Kidney epithelial cell (primary cell): Measurements from ENCODE around the gene TBP. TPM values are rescaled to one million over a fixed set of nuclear protein-coding genes. Genes with fewer than 3 reads are reported as not detected.

Experiments used
- DNase-seq: peaks from one replicate; pipeline ENCODE4 v3.0.0-alpha.2; 2010; ENCODE audit warnings: low read depth
- H3K27me3 ChIP-seq: 2 replicates; pipeline ENCODE4 v1.6.0; 2011; ENCODE audit warnings: low read length; ENCODE audit not compliant: control insufficient read depth, insufficient read depth
- H3K36me3 ChIP-seq: 2 replicates; pipeline ENCODE4 v1.5.1; 2011; ENCODE audit warnings: low read length; ENCODE audit not compliant: control insufficient read depth, insufficient read depth
- H3K4me3 ChIP-seq: 2 replicates; pipeline ENCODE4 v1.5.1; 2011; ENCODE audit warnings: low read depth, mild to moderate bottlenecking, control low read depth, low read length
- CTCF ChIP-seq: IDR thresholded peaks from 2 replicates; pipeline ENCODE4 v1.5.1; 2011; ENCODE audit warnings: mild to moderate bottlenecking, moderate library complexity, low read length, control low read depth, inconsistent platforms; ENCODE audit not compliant: insufficient read depth, poor library complexity, severe bottlenecking
- total RNA-seq: library from RNA; depleted of rRNA; stranded (reverse); fragments of >200 nt; gene quantifications from 2 replicates; pipeline ENCODE4 v1.2.3, GENCODE V29; 2015

Gene TBP
- total RNA-seq, 1 donor from 2014 or later, result 21.7 TPM

- Histone ChIP-seq H3K27me3 (no peaks in the 10 kb centered on the region), H3K4me3 (no peak overlapping the region), H3K36me3 (no peaks in the 10 kb centered on the region)
- no peak for TF ChIP-seq CTCF
- no peak for DNase-seq
Measured at GRCh38 chr6:170509723-170510018, 44.5 kb upstream of the TBP start.

- no peak for DNase-seq
- Histone ChIP-seq H3K4me3 (no peak overlapping the region), H3K36me3 (no peaks in the 10 kb centered on the region), H3K27me3 (no peaks in the 10 kb centered on the region)
- TF ChIP-seq CTCF, result no peak
Measured at GRCh38 chr6:170510631-170511030, 43.5 kb upstream of the TBP start.

GRCh38 chr6:170512249-170512648 is 41.9 kb upstream of the TBP start:
- H3K27me3 ChIP-seq, result no peaks in the 10 kb centered on the region
- no peak for TF ChIP-seq CTCF
- DNase-seq, result no peak
- no peaks in the 10 kb centered on the region for H3K36me3 ChIP-seq
- H3K4me3 ChIP-seq, result no peak overlapping the region

GRCh38 chr6:170514908-170515307 is 39.3 kb upstream of the TBP start:
- DNase-seq, result no peak
- H3K27me3 ChIP-seq, result no peaks in the 10 kb centered on the region
- H3K4me3 ChIP-seq, result no peak overlapping the region
- no peaks in the 10 kb centered on the region for H3K36me3 ChIP-seq
- TF ChIP-seq CTCF, result no peak

- no peaks in the 10 kb centered on the region for H3K27me3 ChIP-seq
- H3K4me3 ChIP-seq, result no peak overlapping the region
- DNase-seq, result peak; percentile 35
- H3K36me3 ChIP-seq, result no peaks in the 10 kb centered on the region
- TF ChIP-seq CTCF, result peak; percentile 85
Measured at GRCh38 chr6:170516783-170517616, 37.2 kb upstream of the TBP start.

- H3K4me3 ChIP-seq, result no peak overlapping the region
- no peaks in the 10 kb centered on the region for H3K36me3 ChIP-seq
- H3K27me3 ChIP-seq, result no peaks in the 10 kb centered on the region
- peak; percentile 46 for TF ChIP-seq CTCF
- DNase-seq, result no peak
Measured at GRCh38 chr6:170522565-170523183, 31.5 kb upstream of the TBP start.
